AG20443 (cell line): Measurements from ENCODE around the gene FAM174B.

Experiments used
- DNase-seq: peaks from one replicate; pipeline ENCODE4 v3.0.0; 2012; ENCODE audit warnings: low spot score, mixed read lengths

Gene FAM174B

DNA sequence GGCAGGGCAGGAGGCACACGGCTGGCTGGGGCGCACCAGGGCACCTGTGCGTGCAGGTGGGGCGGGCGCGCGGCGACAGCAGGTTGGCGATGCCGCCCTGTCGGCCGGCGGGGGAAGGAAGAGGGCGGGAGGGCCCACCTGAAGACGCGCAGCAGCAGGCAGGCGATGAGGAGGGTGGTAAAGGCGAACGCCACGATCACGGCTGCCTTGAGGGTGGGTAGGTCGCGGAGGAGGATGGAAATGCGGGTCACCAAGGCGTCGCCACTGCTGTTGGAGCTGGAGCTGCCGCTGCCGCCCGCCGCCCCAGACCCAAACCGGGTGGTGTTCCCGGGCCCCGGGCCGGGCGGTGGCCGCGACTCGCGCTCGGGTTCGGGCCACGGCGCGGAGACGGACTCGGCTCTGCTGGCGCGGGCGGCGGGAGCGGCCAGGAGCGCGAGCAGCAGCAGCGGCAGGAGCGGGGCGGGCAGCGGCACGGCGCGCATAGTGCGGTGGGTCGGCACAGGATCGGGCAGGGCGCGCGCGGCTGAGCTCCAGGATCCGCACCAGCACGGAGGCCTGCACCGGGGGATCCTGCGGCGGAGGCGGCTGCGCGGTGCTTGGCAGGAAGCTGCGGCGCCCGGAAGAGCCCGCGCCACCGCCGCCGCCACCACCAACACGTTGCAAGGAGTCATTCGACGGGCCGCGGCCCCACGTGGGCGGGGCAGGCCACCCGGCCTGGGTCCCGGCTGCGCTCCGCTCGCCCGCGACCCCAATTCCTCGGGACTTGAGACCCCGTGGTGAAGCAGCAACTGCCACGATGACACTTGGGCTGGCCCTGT, at the start of gene FAM174B:
TSS of gene FAM174B (minus strand) at position 598 of the 818 bp plus-strand sequence.
- peak; percentile 65 for DNase-seq

DNA sequence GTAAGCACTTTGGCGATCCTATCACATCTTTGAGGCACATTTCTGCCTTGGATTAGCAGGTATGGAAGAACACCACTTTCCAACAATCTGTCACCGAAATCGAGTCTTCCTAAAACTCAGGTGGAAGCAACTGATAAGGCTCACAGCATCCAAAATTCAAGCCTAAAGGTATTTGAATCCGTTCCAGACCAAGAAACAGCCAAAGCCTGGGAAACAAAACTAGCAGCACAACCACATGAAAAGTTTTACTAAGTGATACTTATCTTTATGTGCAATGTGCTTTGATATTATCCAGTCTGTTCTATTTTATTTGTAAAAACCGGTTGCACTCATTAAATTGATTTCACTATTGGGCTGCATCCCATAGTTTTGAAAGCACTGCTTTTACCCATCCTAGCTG, 40.5 kb upstream of the FAM174B start:
- DNase-seq = no peak

DNA sequence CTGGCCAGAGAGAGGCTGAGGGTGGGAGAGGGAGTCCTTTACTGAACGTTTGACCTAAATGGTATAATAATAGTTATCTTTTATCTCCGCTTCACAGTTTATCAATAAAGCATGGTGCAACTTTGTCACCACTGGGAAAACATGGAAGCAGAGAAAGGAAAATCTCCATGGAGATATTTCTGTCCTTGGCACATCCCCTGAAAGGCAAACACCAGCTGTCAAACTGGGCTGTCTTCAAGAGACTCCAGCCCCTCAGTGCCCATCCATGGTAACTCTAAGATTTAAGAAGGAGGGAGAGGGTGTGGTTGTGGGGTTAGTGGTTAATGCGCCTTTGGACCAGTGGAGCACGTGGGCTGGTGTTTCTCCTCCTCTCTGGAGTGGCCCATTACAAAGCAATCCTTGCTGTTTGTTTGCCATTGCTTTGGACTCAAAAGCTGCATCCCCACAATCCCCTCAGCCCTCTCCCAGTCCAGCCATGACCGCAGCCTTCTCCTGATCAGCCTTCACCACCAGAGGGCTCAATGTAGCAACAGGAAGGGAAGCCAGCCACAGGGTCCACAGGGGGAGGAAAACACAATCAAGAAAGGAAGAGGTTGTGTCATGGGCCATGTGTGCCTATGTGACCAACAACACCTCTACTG, 38.2 kb upstream of the FAM174B start:
- peak; percentile 24 for DNase-seq

DNA sequence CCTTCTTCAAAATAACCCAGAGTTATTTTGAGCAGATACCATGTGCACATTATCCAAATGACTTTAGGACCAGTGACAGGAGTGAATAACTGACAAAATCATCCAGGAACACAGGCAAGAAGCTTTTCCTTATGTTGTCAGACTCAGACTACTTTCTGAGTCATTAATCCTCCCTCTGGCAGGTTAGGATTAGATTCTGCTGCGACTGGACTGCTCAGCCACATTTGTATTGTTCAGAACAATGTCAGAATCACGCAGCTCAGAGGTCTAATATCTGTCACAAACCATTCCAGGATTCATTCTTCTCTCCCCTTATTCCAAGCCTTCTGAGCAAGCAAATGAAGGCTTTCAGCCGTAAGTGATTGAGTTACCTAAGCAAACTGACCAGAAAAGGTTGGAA, 34.8 kb upstream of the FAM174B start:
- DNase-seq = no peak

DNA sequence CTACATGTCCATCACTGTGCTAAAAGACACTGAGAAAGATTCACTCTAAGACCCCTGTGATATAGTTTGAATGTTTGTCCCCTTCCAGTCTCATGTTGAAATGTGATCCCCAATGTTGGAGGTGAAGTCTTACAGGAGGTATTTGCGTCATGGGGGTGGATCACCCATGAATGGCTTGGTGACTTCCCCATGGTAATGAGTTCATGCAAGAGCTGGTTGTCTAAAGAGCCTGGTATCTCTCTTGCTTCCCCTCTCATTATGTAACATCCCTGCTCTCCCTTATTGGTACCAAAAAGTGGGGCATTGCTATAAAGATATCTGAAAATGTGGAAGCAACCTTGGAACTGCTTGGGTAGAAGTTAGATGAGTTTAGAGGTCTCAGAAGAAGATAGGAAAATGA, 32.2 kb upstream of the FAM174B start:
- DNase-seq = no peak

DNA sequence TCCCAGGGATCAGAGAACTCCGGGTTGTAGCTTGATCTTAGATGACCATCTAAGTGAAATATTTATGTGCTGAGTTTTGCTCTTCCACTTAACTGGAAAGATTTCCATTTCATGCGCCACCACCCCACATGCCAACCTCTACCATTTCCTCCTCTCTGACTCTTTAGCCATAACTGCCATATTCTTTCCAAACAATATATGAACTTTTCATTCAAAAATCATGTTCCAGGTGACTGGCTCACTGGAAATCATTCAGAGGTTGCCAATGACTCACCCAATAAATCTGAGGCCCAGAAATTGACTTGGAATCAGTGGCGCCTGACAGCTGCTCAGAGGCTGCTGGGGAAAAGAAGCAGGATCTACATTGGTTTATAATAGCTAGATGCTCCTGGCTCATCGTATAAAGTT, 31.6 kb upstream of the FAM174B start:
- DNase-seq = peak; percentile 44

DNA sequence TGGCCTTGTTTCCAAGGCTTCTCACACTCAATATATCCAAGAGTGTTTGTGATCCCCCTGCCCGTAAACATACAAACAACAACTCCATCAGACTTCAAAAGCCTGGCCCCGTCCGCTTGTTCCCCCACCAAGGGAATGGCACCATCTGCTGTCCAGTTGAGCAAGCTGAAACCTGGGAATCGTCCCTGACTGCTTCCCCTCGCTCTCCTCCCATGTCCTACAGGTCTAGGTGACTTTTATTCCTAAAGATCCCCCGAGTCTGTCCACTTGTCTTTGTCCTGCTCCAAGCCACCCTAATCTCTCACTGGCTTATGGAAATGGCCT, 27.9 kb upstream of the FAM174B start:
- no peak for DNase-seq

DNA sequence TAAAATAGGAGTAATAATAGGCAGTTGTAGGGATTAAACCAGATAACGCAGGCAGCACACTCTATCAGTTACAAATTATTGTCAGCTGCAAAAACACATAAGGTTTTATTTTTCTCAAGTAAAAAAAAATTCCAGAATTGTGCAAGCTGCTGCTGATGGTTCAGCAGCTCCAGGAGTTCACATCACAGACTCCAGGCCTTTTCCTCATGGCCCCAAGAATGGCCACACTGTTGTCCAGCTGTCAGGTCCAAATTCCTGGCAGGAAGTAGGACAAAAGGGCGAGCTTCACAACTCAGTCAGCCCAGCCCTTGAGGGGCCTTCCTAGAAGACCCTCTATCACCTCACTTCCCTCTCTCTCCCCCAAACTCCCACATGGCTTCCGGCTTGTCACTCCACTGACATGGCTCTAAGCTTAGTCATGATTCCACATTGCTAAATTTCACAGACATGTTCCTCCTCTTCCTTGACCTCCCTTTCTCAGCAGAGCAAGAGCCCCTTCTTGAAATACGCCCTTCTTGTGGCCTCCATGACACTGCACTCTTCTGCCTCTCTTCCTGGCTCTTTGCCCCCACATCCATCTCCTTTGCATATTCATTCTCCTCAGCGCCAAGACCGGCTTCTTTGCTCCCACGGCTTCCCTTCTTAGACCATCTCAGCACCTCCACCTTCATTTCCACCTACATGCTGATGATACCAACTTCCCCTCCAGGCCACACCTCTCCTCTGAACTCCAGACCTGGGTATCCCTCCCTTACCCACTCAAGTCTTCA, 27.4 kb upstream of the FAM174B start:
- DNase-seq = peak; percentile 52

DNA sequence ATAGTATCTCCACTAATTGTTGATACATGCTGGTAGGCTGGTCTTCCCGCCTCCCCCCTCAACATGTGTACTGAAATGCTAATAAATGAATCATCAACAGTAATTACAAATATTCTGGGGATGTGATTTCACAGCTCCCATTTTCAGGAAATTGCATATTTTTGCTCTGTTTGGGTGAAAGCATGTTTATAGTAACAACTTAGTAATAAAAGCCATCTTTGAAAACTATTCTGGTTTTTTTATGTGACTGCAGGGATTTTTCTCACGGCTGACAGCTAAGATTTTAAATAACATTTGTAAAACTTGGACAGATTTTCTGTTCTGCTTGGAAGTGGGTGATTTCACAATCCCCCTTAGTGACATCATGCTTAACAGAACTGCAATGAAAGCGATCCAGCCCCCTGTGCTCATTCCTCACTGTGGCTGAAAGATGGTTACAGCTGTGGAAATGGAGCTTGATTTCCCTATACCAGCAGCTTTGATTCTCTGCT, 25.6 kb upstream of the FAM174B start:
- DNase-seq = peak; percentile 61

DNA sequence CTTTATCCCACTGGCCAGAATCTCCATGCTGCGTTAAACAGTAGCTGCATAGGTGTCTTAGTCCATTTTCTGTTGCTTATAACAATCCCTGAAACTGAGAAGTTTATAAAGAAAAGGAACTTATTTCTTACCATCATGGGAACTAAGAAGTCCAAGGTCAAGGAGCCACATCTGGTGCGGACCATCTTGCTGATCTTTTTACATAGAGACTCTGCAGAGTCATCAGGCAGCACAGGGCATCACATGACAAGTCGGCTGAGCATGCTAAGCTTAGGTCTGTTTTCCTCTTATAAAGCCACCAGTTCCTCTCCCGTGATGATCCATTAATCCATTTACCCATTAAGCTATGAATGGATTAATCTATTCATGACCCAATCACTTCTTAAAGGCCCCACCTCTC, 22.4 kb upstream of the FAM174B start:
- no peak for DNase-seq

DNA sequence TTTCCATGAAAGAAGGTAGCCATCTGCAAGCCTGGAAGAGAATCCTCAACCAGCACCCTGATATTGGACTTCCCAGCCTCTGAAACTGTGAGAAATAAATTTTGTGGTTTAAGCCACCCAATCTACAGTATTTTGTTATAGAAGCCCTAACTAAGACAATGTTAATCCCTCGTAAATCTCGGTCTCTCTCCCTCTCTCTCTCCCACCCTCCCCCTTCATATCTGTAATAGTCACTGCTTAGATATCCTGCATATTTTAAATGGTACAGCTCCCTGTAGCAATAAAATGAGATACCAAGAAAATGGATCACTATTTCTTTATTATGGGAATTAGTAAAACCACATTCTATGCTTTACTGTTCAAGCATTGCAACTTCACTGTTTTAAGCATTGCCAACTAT, 21.0 kb upstream of the FAM174B start:
- no peak for DNase-seq

DNA sequence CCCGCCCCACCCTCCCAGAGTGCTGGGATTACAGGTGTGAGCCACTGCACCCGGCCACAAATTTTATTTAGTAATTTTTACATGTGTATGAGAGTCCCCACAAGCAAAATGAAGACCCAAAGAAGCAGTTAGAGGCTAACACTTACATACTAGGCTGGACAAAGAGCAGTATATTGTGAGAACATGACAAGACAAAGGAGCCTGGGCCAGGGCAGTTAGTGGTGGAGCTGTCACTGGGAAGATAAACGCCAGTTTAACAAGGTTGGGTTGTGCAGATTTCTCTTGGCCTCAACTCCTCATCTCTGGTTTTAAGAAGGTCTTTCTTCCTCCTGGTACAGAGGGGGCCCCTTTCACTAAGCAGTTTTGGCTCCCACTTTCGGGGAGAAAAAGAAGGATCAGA, 19.9 kb upstream of the FAM174B start:
- DNase-seq = no peak

DNA sequence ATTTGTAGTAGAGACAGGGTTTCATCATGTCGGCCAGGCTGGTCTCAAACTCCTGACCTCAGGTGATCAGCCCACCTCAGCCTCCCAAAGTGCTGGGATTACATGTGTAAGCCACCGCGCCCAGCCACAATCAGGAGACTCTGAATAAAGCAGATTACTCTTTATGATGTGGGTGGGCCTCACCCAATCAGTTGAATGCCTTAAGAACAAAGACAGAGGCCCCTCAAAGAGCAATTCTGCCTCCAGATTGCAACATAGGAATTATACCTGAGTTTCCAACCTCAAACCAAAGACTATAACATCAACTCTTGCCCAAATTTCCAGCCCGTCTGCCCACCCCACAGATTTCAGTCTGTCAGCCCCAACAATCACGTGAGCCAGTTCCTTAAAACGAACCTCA, 18.8 kb upstream of the FAM174B start:
- DNase-seq = no peak

DNA sequence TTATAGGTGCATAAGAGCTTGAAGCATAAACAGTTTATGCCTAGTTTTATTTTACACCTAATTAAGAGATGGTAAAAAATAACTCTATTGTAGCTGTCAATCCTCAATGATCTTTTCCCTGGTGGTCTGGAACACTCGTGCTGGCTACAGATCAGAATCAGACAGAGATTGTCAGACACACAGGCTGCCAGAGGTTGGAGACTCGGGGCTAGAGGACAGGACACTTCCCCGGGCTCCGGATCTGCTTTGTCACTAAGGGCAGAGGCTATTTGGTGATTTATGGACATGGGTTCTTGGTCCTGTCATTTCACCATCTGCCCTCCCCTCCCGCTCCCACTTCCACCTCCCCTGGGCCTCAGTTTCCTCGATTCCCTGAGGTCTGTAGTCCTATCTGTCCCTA, 16.5 kb upstream of the FAM174B start:
- DNase-seq = no peak

DNA sequence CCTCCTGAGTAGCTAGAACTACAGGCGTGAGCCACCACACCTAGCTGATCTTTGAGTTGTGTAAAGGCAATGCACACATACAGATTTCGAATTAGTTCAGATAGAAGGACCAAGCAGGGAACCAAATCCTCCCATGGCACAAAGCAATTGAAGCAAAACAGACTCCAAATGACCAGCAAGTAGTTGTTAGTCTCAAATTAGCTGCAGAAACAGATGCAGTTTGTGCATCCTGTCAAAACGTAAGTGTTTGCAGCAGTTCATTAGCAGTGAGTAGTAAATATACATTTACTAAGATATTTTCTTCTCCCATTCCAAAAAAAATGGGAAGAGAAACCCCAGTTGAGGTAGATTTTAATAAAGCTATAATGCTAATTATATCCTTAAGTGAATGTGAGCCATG, 15.8 kb upstream of the FAM174B start:
- no peak for DNase-seq

DNA sequence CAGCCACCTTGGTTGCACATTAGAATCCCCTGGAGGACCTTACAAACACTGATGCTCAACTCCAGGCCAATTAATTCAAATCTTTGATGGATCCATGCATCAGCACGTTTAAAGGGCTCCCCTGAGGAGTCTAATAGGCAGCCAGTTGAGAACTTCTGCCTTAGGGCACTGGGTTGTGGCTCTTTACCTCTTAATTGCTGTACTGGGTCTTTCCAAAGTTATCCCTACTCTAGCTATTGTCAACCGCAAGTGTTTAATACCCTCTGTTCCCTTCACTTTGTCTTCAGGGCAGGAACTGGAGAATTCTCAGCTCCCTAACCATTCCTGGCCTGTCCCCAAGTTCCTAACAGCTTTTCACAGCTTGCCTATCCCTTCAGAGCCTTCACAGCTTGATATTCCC, 15.0 kb upstream of the FAM174B start:
- DNase-seq = no peak

DNA sequence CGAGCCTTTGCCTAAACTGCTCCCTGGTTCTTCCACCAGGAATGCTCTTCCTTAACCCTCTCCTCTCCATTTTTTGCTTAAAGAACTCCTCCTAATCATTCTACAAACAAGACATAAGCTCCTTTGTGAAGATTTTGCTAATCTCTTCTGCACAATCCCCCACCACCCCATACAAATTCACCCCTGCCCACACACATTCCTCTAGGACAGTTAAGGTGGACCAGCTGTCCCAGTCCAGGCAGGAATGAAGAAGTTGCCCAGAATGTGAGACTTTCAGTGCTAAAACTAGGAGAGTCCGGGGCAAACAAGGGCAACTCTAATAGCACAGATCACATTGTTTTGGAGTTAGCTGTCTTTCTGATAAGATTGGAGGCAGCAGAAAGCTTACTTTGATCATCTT, 13.9 kb upstream of the FAM174B start:
- no peak for DNase-seq

DNA sequence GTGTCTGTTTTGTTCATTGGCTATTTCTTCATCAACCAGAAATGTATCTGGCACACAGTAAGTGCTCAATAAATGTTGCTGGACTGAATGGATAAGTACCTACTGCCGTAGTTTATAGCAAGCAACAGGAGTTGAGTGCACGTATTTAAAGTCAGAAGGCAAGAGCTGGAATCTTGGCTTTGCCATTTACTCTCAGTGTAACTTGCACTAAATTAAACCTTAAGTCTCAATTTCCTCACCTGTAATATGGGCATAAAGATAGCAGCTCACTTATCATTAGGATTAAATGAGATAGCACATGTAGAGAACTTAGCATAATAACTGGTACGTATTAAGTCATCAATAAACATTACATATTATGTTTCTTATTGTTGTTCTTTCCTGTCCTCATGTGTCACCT, 13.0 kb upstream of the FAM174B start:
- DNase-seq = no peak

DNA sequence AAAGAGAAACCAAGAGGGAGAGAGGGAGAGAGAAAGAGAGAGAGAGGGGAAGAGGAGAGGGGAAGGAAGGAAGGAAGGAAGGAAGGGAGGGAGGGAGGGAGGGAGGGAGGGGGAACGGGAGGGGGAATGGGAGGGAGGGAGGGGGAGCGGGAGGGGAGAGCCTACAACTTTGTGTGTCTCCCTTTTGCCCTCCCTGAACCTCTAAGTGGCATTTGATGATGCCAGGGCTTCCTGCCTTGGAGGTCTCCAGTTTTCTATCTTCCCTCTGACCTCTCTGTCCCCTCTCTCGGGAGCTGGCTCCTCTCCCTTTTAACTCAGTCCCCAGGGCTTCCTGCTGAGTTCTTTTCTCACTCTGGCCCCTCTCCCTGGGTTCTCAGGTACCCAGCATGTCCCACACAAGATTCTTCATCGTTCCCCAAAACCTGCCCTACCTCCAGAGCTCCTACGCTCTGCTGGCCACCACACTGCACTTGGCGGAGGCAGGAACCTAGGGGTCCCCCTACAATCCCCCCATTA, 12.5 kb upstream of the FAM174B start:
- no peak for DNase-seq

DNA sequence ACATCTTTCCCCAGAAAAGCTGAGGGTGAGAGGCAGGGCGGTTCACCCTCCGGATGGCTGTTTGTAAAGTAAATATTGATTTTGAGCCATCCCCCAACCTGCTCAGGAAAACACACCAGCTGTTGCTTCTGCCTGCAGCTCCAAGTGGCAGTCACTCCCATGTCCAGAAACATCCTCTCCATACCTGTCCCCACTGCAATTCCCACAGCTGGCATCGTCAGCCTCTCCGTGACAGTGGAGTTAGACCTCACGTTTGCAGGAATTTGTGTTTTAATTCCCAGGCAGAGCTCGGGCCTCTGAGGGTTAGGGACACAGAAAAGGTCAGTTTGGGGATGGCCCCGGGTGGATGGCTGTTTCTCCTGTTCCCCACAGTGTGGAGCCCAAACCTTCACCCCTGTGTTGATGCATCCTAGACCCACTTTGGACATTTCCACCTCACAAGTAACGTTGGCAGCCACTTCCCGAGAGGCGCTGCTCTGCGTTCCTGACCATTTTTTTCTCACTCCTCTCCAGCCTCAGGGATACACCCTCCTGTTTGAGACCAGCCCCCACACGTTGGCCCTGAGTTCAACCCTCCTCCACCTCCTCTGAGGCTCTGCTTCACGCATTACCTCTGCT, 11.8 kb upstream of the FAM174B start:
- DNase-seq = no peak

DNA sequence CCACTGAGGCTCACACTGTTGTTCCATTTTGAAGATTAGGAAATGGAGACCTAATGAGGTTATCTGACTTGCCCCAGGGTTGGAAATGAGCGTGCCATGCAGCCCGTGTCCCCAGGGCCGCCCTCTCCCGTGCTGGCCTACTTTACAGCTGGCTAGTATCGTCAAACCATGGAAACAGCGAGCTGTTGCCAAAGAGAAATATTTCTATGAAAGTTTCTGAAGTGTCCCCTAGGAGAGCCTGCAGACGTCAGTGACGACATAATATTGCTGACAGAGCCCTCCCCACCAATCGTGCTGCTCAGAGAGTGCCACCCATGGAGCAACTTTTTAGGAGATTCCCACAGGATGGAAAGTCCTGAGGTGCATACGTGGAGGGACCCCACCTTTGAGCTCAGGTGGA, 11.2 kb upstream of the FAM174B start:
- DNase-seq = peak; percentile 30

DNA sequence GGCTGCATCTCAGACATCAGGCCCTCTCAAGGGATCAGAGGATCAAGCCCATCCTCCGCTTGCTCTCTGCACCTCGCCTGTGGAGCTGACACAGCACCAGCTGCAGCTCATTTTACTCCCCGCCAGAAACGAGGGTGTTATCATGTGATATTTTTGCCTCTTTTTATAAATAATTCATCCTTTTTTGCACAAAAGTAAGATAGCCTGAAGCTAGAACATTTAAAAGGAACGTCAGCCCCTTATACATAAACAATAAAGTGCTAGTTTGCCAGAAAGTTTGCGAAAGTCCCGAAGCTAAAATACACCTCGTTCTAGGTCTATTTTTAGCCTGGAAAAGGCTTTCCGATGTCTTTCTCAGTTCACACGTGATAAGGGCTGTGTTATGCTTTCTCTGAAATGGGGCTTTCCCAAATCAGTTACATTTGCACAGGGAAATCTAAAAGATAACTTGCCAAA, 9.6 kb upstream of the FAM174B start:
- DNase-seq = no peak
